Lower lobe of right lung (tissue), 2 donors: ENCODE results near the gene FAM184B. TPM values are rescaled to one million over a fixed set of nuclear protein-coding genes. Genes with fewer than 3 reads are reported as not detected.
"Not testable (repeated sequence)": the region's sequence is repeated elsewhere in the genome, so short reads cannot be mapped to it uniquely, and the experiment has no call there.

Experiments used
- ATAC-seq, 2 donors: fragments of 200-7000 bp; cut with Tn5 transposase; one replicate each; pipeline ENCODE4 v1.9.1; 2020 to 2022; ENCODE audit warnings: mild to moderate bottlenecking in 2 of 2, moderate library complexity in 2 of 2
- DNase-seq: peaks from one replicate; pipeline ENCODE4 v3.0.0-alpha.2; 2020
- H3K27ac ChIP-seq: fragments of 200-600 bp; one replicate; pipeline ENCODE4 v1.8.0; 2022
- H3K27me3 ChIP-seq: fragments of 200-600 bp; one replicate; pipeline ENCODE4 v1.8.0; 2022; ENCODE audit warnings: low read depth
- H3K36me3 ChIP-seq: fragments of 200-600 bp; one replicate; pipeline ENCODE4 v1.8.0; 2022; ENCODE audit warnings: mild to moderate bottlenecking
- H3K4me1 ChIP-seq: fragments of 200-600 bp; one replicate; pipeline ENCODE4 v1.8.0; 2022
- H3K4me3 ChIP-seq: fragments of 200-600 bp; one replicate; pipeline ENCODE4 v1.8.0; 2022; ENCODE audit warnings: mild to moderate bottlenecking
- H3K9me3 ChIP-seq: fragments of 200-600 bp; one replicate; pipeline ENCODE4 v1.8.0; 2022
- CTCF ChIP-seq: fragments of 200-600 bp; IDR thresholded peaks from one replicate; pipeline ENCODE4 v1.8.0; 2022; ENCODE audit warnings: antibody characterized with exemption, mild to moderate bottlenecking
- intact Hi-C: fragments of 100-400 bp; cut with DNase I; formaldehyde crosslinking; loops from one replicate; pipeline ENCODE4 v1.11.0; 2022
- total RNA-seq: library from RNA; stranded (reverse); fragmentation: NEBNext Ultra II Directional; extraction: Animal tissue kit (Norgen Biotek cat#: 25700); gene quantifications from one replicate; pipeline ENCODE4 v1.2.1, GENCODE V29; 2021
- donor health status: DM: no; HTN: yes; CAD: no; lungs with severe emphysema.

The FAM184B gene
- total RNA-seq, 1 donor from 2014 or later: 0.24 TPM

- ATAC-seq: no peak
- no peak for TF ChIP-seq CTCF
- Histone ChIP-seq H3K9me3 (no peaks in the 10 kb centered on the region), H3K36me3 (no peaks in the 10 kb centered on the region), H3K4me3 (no peak overlapping the region), H3K27ac (no peak overlapping the region), H3K27me3 (no peaks in the 10 kb centered on the region), H3K4me1 (no peaks in the 10 kb centered on the region)
- intact Hi-C loops: no loop called here
- DNase-seq: no peak
Measured at GRCh38 chr4:17665346-17665745, 116.1 kb downstream of the FAM184B start.

- no peak for ATAC-seq
- Histone ChIP-seq H3K36me3 (no peaks in the 10 kb centered on the region), H3K4me3 (no peak overlapping the region), H3K27me3 (no peaks in the 10 kb centered on the region), H3K4me1 (no peaks in the 10 kb centered on the region), H3K27ac (no peak overlapping the region), H3K9me3 (no peaks in the 10 kb centered on the region)
- no peak for TF ChIP-seq CTCF
- intact Hi-C loops: no loop called here
- DNase-seq: no peak
Measured at GRCh38 chr4:17664755-17665154, 116.7 kb downstream of the FAM184B start.

- H3K4me1 ChIP-seq: no peaks in the 10 kb centered on the region
- H3K27me3 ChIP-seq: no peaks in the 10 kb centered on the region
- DNase-seq (no peak), ATAC-seq (no peak)
- H3K9me3 ChIP-seq: no peaks in the 10 kb centered on the region
- H3K4me3 ChIP-seq: no peak overlapping the region
- no peaks in the 10 kb centered on the region for H3K36me3 ChIP-seq
- TF ChIP-seq CTCF: no peak
- intact Hi-C loops: no loop called here
- H3K27ac ChIP-seq: no peak overlapping the region
Measured at GRCh38 chr4:17662694-17663093, 118.7 kb downstream of the FAM184B start.

GRCh38 chr4:17659196-17659595 lies 122.2 kb downstream of the FAM184B start:
- H3K27me3 ChIP-seq, H3K36me3 ChIP-seq, ATAC-seq, DNase-seq, H3K9me3 ChIP-seq, intact Hi-C loops, H3K4me3 ChIP-seq, H3K27ac ChIP-seq, H3K4me1 ChIP-seq: not testable (repeated sequence)

GRCh38 chr4:17657849-17658248 lies 123.6 kb downstream of the FAM184B start:
- no peak for ATAC-seq
- Histone ChIP-seq H3K36me3 (no peaks in the 10 kb centered on the region), H3K27ac (no peak overlapping the region), H3K4me3 (no peak overlapping the region), H3K27me3 (no peaks in the 10 kb centered on the region), H3K4me1 (no peaks in the 10 kb centered on the region), H3K9me3 (no peaks in the 10 kb centered on the region)
- DNase-seq: no peak
- intact Hi-C loops: no loop called here
- no peak for TF ChIP-seq CTCF

GRCh38 chr4:17657090-17657489 lies 124.3 kb downstream of the FAM184B start:
- no peaks in the 10 kb centered on the region for H3K27me3 ChIP-seq
- H3K4me1 ChIP-seq: no peaks in the 10 kb centered on the region
- no peaks in the 10 kb centered on the region for H3K36me3 ChIP-seq
- DNase-seq (no peak), ATAC-seq (no peak)
- intact Hi-C loops: no loop called here
- no peak overlapping the region for H3K4me3 ChIP-seq
- TF ChIP-seq CTCF: no peak
- no peak overlapping the region for H3K27ac ChIP-seq
- no peaks in the 10 kb centered on the region for H3K9me3 ChIP-seq
